Measurements from ENCODE around the gene GCK.

The GCK gene

GRCh38 chr7:44227911-44228310, 38.7 kb upstream of the GCK start:
- no peak for TF ChIP-seq CTCF (IDR thresholded peaks at IDR 0.05; ENCODE audit: control insufficient read depth, insufficient read depth, low read depth, low read length, missing control alignments)
- no peak for DNase-seq (ENCODE audit: low read depth)
- H3K4me3 ChIP-seq (ENCODE audit: control insufficient read depth, low read depth, low read length) = no peak overlapping the region

- no peak for TF ChIP-seq CTCF (IDR thresholded peaks at IDR 0.05; ENCODE audit: control insufficient read depth, insufficient read depth, low read depth, low read length, missing control alignments)
- DNase-seq (ENCODE audit: low read depth) = no peak
- H3K4me3 ChIP-seq (ENCODE audit: control insufficient read depth, low read depth, low read length) = no peak overlapping the region
These were observed 37.1 kb upstream of the GCK start for GRCh38 chr7:44226396-44226753.

GRCh38 chr7:44225566-44226395, 36.5 kb upstream of the GCK start:
- no peak overlapping the region for H3K4me3 ChIP-seq (ENCODE audit: control insufficient read depth, low read depth, low read length)
- no peak for TF ChIP-seq CTCF (IDR thresholded peaks at IDR 0.05; ENCODE audit: control insufficient read depth, insufficient read depth, low read depth, low read length, missing control alignments)
- no peak for DNase-seq (ENCODE audit: low read depth)

- no peak overlapping the region for H3K4me3 ChIP-seq (ENCODE audit: control insufficient read depth, low read depth, low read length)
- TF ChIP-seq CTCF (IDR thresholded peaks at IDR 0.05; ENCODE audit: control insufficient read depth, insufficient read depth, low read depth, low read length, missing control alignments) = no peak
- no peak for DNase-seq (ENCODE audit: low read depth)
These were observed 35.8 kb upstream of the GCK start for GRCh38 chr7:44224974-44225565.

GRCh38 chr7:44224080-44224973, 35.1 kb upstream of the GCK start:
- no peak for TF ChIP-seq CTCF (IDR thresholded peaks at IDR 0.05; ENCODE audit: control insufficient read depth, insufficient read depth, low read depth, low read length, missing control alignments)
- DNase-seq (ENCODE audit: low read depth) = no peak
- no peak overlapping the region for H3K4me3 ChIP-seq (ENCODE audit: control insufficient read depth, low read depth, low read length)

- no peak for DNase-seq (ENCODE audit: low read depth)
- TF ChIP-seq CTCF (IDR thresholded peaks at IDR 0.05; ENCODE audit: control insufficient read depth, insufficient read depth, low read depth, low read length, missing control alignments) = no peak
- no peak overlapping the region for H3K4me3 ChIP-seq (ENCODE audit: control insufficient read depth, low read depth, low read length)
These were observed 34.3 kb upstream of the GCK start for GRCh38 chr7:44223362-44224079.
